NOMO-1 treated with dmso at 0.1 percent for 144 hours (cell line): ENCODE measurements around the gene TCOF1.
A peak's percentile ranks its signal among the peaks of the same experiment; 100 is the strongest.

ENCODE experiments used
- DNase-seq: peaks from one replicate; lab custom pipeline; 2025; ENCODE audit not compliant: unreplicated experiment; lab: John Stamatoyannopoulos, UW

The TCOF1 gene

GRCh38 chr5:150349681-150350275 lies 7.7 kb upstream of the TCOF1 start:
- no peak for DNase-seq

GRCh38 chr5:150350524-150351344 lies 6.8 kb upstream of the TCOF1 start:
- DNase-seq: peak; percentile 30

- DNase-seq: no peak
Measured at GRCh38 chr5:150352244-150353031, 5.1 kb upstream of the TCOF1 start.

GRCh38 chr5:150353032-150353675 lies 4.3 kb upstream of the TCOF1 start:
- DNase-seq: no peak

- DNase-seq: no peak
Measured at GRCh38 chr5:150355791-150356190, 1.7 kb upstream of the TCOF1 start.

GRCh38 chr5:150356575-150357294 lies 762 bp upstream of the TCOF1 start:
- DNase-seq: no peak

GRCh38 chr5:150358261-150359095 lies 981 bp downstream of the TCOF1 start:
- DNase-seq: no peak

GRCh38 chr5:150361301-150361700 lies 3.8 kb downstream of the TCOF1 start:
- no peak for DNase-seq

- no peak for DNase-seq
Measured at GRCh38 chr5:150363185-150363584, 5.7 kb downstream of the TCOF1 start.

- no peak for DNase-seq
Measured at GRCh38 chr5:150364004-150364403, 6.5 kb downstream of the TCOF1 start.

- no peak for DNase-seq
Measured at GRCh38 chr5:150368526-150368925, 11.0 kb downstream of the TCOF1 start.

GRCh38 chr5:150372639-150373038 lies 15.1 kb downstream of the TCOF1 start:
- no peak for DNase-seq

- DNase-seq: no peak
Measured at GRCh38 chr5:150374651-150375050, 17.2 kb downstream of the TCOF1 start.

- DNase-seq: no peak
Measured at GRCh38 chr5:150376799-150377771, 19.6 kb downstream of the TCOF1 start.

- DNase-seq: no peak
Measured at GRCh38 chr5:150377964-150378694, 20.6 kb downstream of the TCOF1 start.

GRCh38 chr5:150384701-150385100 lies 27.2 kb downstream of the TCOF1 start:
- DNase-seq: no peak

GRCh38 chr5:150386024-150386855 lies 28.7 kb downstream of the TCOF1 start:
- DNase-seq: no peak
